Panc1 (cell line): ENCODE data around the gene MEGF9. TPM values are rescaled to one million over a fixed set of nuclear protein-coding genes. Genes with fewer than 3 reads are reported as not detected.

Source experiments
- ATAC-seq: fragments of 200-7000 bp; cut with Tn5 transposase; 2 replicates; pipeline ENCODE4 v1.9.1; 2020; ENCODE audit warnings: mild to moderate bottlenecking, moderate library complexity
- BruUV-seq: library from RNA; stranded (reverse); fragments of 400-500 nt; replicated peaks from 2 replicates; lab custom pipeline; 2021; lab: Mats Ljungman, UMichigan
- CTCF ChIA-PET: fragments of 300-600 bp; sonication (Branson Sonifier 250); formaldehyde crosslinking; loops from one replicate; lab custom pipeline; 2022; ENCODE audit warnings: antibody characterized with exemption; lab: Charles Lee
- POLR2A ChIA-PET: fragments of 300-600 bp; sonication (Branson Sonifier 250); formaldehyde crosslinking; loops from one replicate; lab custom pipeline; 2022; ENCODE audit warnings: antibody characterized with exemption; lab: Charles Lee
- DNase-seq: peaks from one replicate; pipeline ENCODE4 v3.0.0-alpha.2; 2010; ENCODE audit warnings: low read depth, low spot score
- H3K27ac ChIP-seq: 2 replicates; pipeline ENCODE4 v1.5.1; 2011; ENCODE audit warnings: mild to moderate bottlenecking, low read length, inconsistent platforms
- H3K27me3 ChIP-seq: fragments of 200-500 bp; sonication (Bioruptor generic); 2 replicates; pipeline ENCODE4 v1.6.0; 2014; ENCODE audit warnings: low read length, inconsistent platforms; ENCODE audit not compliant: control insufficient read depth, insufficient read depth
- H3K36me3 ChIP-seq: fragments of 200-500 bp; sonication (Bioruptor generic); 2 replicates; pipeline ENCODE4 v1.5.1; 2014; ENCODE audit warnings: inconsistent platforms, mild to moderate bottlenecking, low read length, moderate library complexity; ENCODE audit not compliant: control insufficient read depth, insufficient read depth
- H3K4me1 ChIP-seq: 2 replicates; pipeline ENCODE4 v1.5.1; 2011; ENCODE audit warnings: inconsistent platforms, mild to moderate bottlenecking, low read length, moderate library complexity; ENCODE audit not compliant: control insufficient read depth, insufficient read depth
- H3K4me3 ChIP-seq, 2 experiments: 2 replicates each; pipeline ENCODE4 v1.5.1; 2011 to 2012; ENCODE audit warnings: low read depth in 2 of 2, low read length in 2 of 2, mild to moderate bottlenecking in 2 of 2, inconsistent platforms in 1 of 2, moderate library complexity in 1 of 2
- H3K9me3 ChIP-seq: fragments of 200-500 bp; sonication (Bioruptor generic); 2 replicates; pipeline ENCODE4 v1.5.1; 2014; ENCODE audit warnings: low read depth, mild to moderate bottlenecking, inconsistent platforms, low read length, moderate library complexity; ENCODE audit not compliant: control insufficient read depth, insufficient read depth
- CTCF ChIP-seq: fragments of 450-650 bp; IDR thresholded peaks from 2 replicates; pipeline ENCODE4 v1.5.1; 2017; ENCODE audit warnings: mild to moderate bottlenecking
- POLR2AphosphoS5 ChIP-seq: IDR thresholded peaks from 2 replicates; pipeline ENCODE4 v1.6.1; 2012; ENCODE audit warnings: mild to moderate bottlenecking, low read depth, low read length, moderate library complexity
- REST ChIP-seq, 2 experiments: IDR thresholded peaks; 2 replicates each; pipeline ENCODE4 v1.6.1; 2011 to 2012; ENCODE audit warnings: low read depth in 2 of 2, control low read depth in 1 of 2, low read length in 1 of 2, mild to moderate bottlenecking in 1 of 2, moderate library complexity in 1 of 2; ENCODE audit not compliant: insufficient read depth in 1 of 2
- SIN3A ChIP-seq: IDR thresholded peaks from 2 replicates; pipeline ENCODE4 v1.6.1; 2012; ENCODE audit warnings: low read depth, mild to moderate bottlenecking, low read length, moderate library complexity, borderline replicate concordance; ENCODE audit not compliant: insufficient read depth
- TCF7L2 ChIP-seq: IDR thresholded peaks from 2 replicates; pipeline ENCODE4 v1.6.1; 2011; ENCODE audit warnings: mild to moderate bottlenecking, low read depth, low read length, inconsistent platforms
- in situ Hi-C: cut with HindIII; loops from 2 replicates; pipeline ENCODE4 v1.10.0; 2016; ENCODE audit warnings: low sequenced_read_pairs, low pct_unique_long_range_greater_than_20kb
- intact Hi-C: fragments of 100-400 bp; cut with micrococcal nuclease; formaldehyde crosslinking; loops from one replicate; pipeline ENCODE4 v1.10.0; 2022; ENCODE audit not compliant: unreplicated experiment
- total RNA-seq: library from RNA; stranded (reverse); gene quantifications from one replicate; pipeline ENCODE4 v1.2.1, GENCODE V29; 2021; ENCODE audit not compliant: unreplicated experiment

The MEGF9 gene
- total RNA-seq, 1 experiment from 2014 or later, result 6.3 TPM

GRCh38 chr9:120640380-120640779 is 73.9 kb downstream of the MEGF9 start:
- ATAC-seq (no peak), DNase-seq (no peak)
- no peak overlapping the region for H3K4me3 ChIP-seq
- no peak overlapping the region for H3K27ac ChIP-seq
- BruUV-seq, result no TSS peak
- ChIA-PET CTCF (no interaction called here), POLR2A (no interaction called here)
- no peak for TF ChIP-seq CTCF
- no peak for TF ChIP-seq POLR2AphosphoS5
- TF ChIP-seq SIN3A, result no peak
- TF ChIP-seq REST (IDR thresholded peaks at IDR 0.05; ENCODE audit: insufficient read depth in 1 of 2, low read depth in 2 of 2, low read length in 1 of 2), result no peak
- no peak for TF ChIP-seq TCF7L2
- no peaks in the 10 kb centered on the region for H3K27me3 ChIP-seq
- in situ Hi-C loops (no loop called here), intact Hi-C loops (no loop called here)
- H3K9me3 ChIP-seq, result no peaks in the 10 kb centered on the region
- no peaks in the 10 kb centered on the region for H3K36me3 ChIP-seq
- no peaks in the 10 kb centered on the region for H3K4me1 ChIP-seq

GRCh38 chr9:120637919-120638318 is 76.4 kb downstream of the MEGF9 start:
- intact Hi-C loops, result no loop called here
- no peak overlapping the region for H3K4me3 ChIP-seq
- no peak overlapping the region for H3K27ac ChIP-seq
- H3K36me3 ChIP-seq, result no peaks in the 10 kb centered on the region
- no peak for ATAC-seq
- H3K4me1 ChIP-seq, result no peaks in the 10 kb centered on the region
- H3K27me3 ChIP-seq, result no peaks in the 10 kb centered on the region
- H3K9me3 ChIP-seq, result no peaks in the 10 kb centered on the region
- in situ Hi-C loops, result no loop called here
- no peak for DNase-seq
- ChIA-PET CTCF (no interaction called here), POLR2A (no interaction called here)
- TF ChIP-seq REST (IDR thresholded peaks at IDR 0.05; ENCODE audit: insufficient read depth in 1 of 2, low read depth in 2 of 2, low read length in 1 of 2), result no peak
- no peak for TF ChIP-seq TCF7L2
- no peak for TF ChIP-seq CTCF
- TF ChIP-seq POLR2AphosphoS5, result no peak
- no peak for TF ChIP-seq SIN3A
- BruUV-seq, result no TSS peak
